NCI-H2196 treated with DMSO at 0.1 percent for 48 hours (cell line): ENCODE measurements around the gene BICC1.

ENCODE experiments used
- DNase-seq: peaks from one replicate; lab custom pipeline; 2025; ENCODE audit not compliant: unreplicated experiment; lab: John Stamatoyannopoulos, UW

The BICC1 gene

GRCh38 chr10:58771863-58772262, 259.2 kb downstream of the BICC1 start:
- DNase-seq: no peak

- DNase-seq: no peak
Measured at GRCh38 chr10:58772758-58773157, 260.1 kb downstream of the BICC1 start.

- DNase-seq: no peak
Measured at GRCh38 chr10:58773341-58773740, 260.7 kb downstream of the BICC1 start.

GRCh38 chr10:58773944-58774343, 261.3 kb downstream of the BICC1 start:
- DNase-seq: no peak

- no peak for DNase-seq
Measured at GRCh38 chr10:58775960-58776567, 263.4 kb downstream of the BICC1 start.

- DNase-seq: no peak
Measured at GRCh38 chr10:58776568-58777318, 264.1 kb downstream of the BICC1 start.

GRCh38 chr10:58778966-58779365, 266.3 kb downstream of the BICC1 start:
- no peak for DNase-seq

- no peak for DNase-seq
Measured at GRCh38 chr10:58779594-58779993, 266.9 kb downstream of the BICC1 start.

- DNase-seq: no peak
Measured at GRCh38 chr10:58780476-58780875, 267.8 kb downstream of the BICC1 start.

GRCh38 chr10:58781873-58782488, 269.3 kb downstream of the BICC1 start:
- no peak for DNase-seq

- no peak for DNase-seq
Measured at GRCh38 chr10:58782876-58783851, 270.5 kb downstream of the BICC1 start.

GRCh38 chr10:58784361-58784760, 271.7 kb downstream of the BICC1 start:
- no peak for DNase-seq

- DNase-seq: no peak
Measured at GRCh38 chr10:58785354-58785753, 272.7 kb downstream of the BICC1 start.

- DNase-seq: no peak
Measured at GRCh38 chr10:58791137-58791536, 278.5 kb downstream of the BICC1 start.

- no peak for DNase-seq
Measured at GRCh38 chr10:58795560-58795959, 282.9 kb downstream of the BICC1 start.

GRCh38 chr10:58796242-58796641, 283.6 kb downstream of the BICC1 start:
- no peak for DNase-seq

- no peak for DNase-seq
Measured at GRCh38 chr10:58796824-58797223, 284.2 kb downstream of the BICC1 start.

- no peak for DNase-seq
Measured at GRCh38 chr10:58797356-58797755, 284.7 kb downstream of the BICC1 start.

GRCh38 chr10:58802047-58802446, 289.4 kb downstream of the BICC1 start:
- DNase-seq: no peak

GRCh38 chr10:58806323-58806722, 293.7 kb downstream of the BICC1 start:
- no peak for DNase-seq

- no peak for DNase-seq
Measured at GRCh38 chr10:58806970-58807628, 294.4 kb downstream of the BICC1 start.
